Vagina (tissue), 2 donors: ENCODE results near the gene DENND1A.

Experiments
- CTCF ChIP-seq, 3 experiments: fragments of 450-650 bp in 2 of 3; fragments of 200-600 bp in 1 of 3; sonication (generic) in 1 of 3; IDR thresholded peaks; one replicate each; pipeline ENCODE4 v1.5.1; 2017 to 2019; ENCODE audit warnings: antibody characterized with exemption in 3 of 3, mild to moderate bottlenecking in 2 of 3, moderate library complexity in 2 of 3
- POLR2A ChIP-seq, 2 donors: fragments of 450-650 bp; IDR thresholded peaks; one replicate each; pipeline ENCODE4 v1.6.1; 2017; ENCODE audit warnings: antibody characterized with exemption in 2 of 2, mild to moderate bottlenecking in 2 of 2, moderate library complexity in 2 of 2
- POLR2AphosphoS5 ChIP-seq, 2 donors: sonication (generic); formaldehyde crosslinking; IDR thresholded peaks; one replicate each; pipeline ENCODE4 v1.9.0; 2017; ENCODE audit warnings: antibody characterized with exemption in 2 of 2, mild to moderate bottlenecking in 2 of 2, low read depth in 1 of 2; ENCODE audit not compliant: insufficient read depth in 1 of 2

GRCh38 chr9:123591283-123591682 lies 338.6 kb downstream of the DENND1A start:
- TF ChIP-seq POLR2A (IDR thresholded peaks at IDR 0.05) (no peak), CTCF (IDR thresholded peaks at IDR 0.05) (no peak), POLR2AphosphoS5 (IDR thresholded peaks at IDR 0.05; ENCODE audit: insufficient read depth in 1 of 2, low read depth in 1 of 2) (no peak)
